Coronary artery (tissue), 2 donors: ENCODE measurements around the gene TMEM126A.
"Not testable (repeated sequence)": the region's sequence is repeated elsewhere in the genome, so short reads cannot be mapped to it uniquely, and the experiment has no call there.

ENCODE experiments used
- DNase-seq: peaks from one replicate; pipeline ENCODE4 v3.0.0-alpha.2; 2017; ENCODE audit warnings: low spot score
- H3K27ac ChIP-seq, 2 donors: fragments of 200-600 bp; sonication (generic); one replicate each; pipeline ENCODE4 v1.5.1; 2016 to 2019
- H3K4me3 ChIP-seq: fragments of 200-600 bp; sonication (generic); 2 replicates; pipeline ENCODE4 v1.5.1; 2016; ENCODE audit warnings: mild to moderate bottlenecking, moderate library complexity
- TF ChIP-seq, protein P1 (sequence below): fragments of 200-600 bp; sonication (generic); IDR thresholded peaks from one replicate; pipeline ENCODE4 v1.5.1; 2019; ENCODE audit warnings: antibody characterized with exemption

Gene TMEM126A

DNA sequence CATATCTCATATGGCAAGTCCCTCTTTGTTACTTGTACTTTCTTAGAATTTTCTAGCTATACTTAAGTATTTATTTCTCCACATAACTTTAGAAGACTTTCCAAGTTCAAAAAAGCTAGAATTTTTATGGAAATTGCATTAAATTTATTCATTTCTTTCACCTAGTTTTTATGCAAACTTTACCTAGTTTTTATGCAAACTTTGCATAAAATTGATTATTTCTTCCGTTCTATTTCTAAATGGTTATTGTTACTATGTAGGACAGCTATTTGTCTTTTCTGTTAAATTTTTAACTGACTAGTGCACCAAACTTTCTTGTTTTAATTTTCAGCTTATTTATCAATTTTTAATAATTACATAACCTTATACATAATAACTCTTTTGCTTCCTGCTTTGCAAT is 20.4 kb downstream of the TMEM126A start:
- DNase-seq, result no peak
- no peak overlapping the region for H3K27ac ChIP-seq
- H3K4me3 ChIP-seq, result no peak overlapping the region
- TF ChIP-seq, protein P1, sequence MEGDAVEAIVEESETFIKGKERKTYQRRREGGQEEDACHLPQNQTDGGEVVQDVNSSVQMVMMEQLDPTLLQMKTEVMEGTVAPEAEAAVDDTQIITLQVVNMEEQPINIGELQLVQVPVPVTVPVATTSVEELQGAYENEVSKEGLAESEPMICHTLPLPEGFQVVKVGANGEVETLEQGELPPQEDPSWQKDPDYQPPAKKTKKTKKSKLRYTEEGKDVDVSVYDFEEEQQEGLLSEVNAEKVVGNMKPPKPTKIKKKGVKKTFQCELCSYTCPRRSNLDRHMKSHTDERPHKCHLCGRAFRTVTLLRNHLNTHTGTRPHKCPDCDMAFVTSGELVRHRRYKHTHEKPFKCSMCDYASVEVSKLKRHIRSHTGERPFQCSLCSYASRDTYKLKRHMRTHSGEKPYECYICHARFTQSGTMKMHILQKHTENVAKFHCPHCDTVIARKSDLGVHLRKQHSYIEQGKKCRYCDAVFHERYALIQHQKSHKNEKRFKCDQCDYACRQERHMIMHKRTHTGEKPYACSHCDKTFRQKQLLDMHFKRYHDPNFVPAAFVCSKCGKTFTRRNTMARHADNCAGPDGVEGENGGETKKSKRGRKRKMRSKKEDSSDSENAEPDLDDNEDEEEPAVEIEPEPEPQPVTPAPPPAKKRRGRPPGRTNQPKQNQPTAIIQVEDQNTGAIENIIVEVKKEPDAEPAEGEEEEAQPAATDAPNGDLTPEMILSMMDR, result no peak

DNA sequence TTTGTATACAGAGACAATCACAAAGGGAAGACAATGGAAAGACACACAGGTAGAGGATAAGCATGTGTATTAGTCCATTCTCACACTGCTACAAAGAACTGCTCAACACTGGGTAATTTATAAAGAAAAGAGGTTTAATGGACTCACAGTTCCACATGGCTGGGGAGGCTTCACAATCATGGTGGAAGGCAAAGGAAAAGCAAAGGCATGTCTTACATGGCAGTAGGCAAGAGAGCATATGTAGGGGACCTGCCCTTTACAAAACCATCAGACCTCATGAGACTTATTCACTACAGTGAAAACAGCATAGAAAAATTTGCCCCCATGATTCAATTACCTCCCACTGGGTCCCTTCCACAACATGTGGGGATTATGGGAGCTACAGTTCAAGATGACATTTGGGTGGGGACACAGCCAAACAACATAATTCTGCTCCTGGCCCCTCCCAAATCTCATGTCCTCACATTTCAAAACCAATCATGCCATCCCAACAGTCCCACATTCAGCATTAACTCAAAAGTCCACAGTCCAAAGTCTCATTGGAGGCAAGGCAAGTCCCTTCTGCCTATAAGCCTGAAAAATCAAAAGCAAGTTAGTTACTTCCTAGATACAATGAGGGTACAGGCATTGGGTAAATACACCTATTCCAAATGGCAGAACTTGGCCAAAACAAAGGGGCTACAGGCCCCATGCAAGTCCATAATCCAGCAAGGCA is 23.3 kb downstream of the TMEM126A start:
- not testable (repeated sequence) for H3K27ac ChIP-seq, H3K4me3 ChIP-seq, DNase-seq

DNA sequence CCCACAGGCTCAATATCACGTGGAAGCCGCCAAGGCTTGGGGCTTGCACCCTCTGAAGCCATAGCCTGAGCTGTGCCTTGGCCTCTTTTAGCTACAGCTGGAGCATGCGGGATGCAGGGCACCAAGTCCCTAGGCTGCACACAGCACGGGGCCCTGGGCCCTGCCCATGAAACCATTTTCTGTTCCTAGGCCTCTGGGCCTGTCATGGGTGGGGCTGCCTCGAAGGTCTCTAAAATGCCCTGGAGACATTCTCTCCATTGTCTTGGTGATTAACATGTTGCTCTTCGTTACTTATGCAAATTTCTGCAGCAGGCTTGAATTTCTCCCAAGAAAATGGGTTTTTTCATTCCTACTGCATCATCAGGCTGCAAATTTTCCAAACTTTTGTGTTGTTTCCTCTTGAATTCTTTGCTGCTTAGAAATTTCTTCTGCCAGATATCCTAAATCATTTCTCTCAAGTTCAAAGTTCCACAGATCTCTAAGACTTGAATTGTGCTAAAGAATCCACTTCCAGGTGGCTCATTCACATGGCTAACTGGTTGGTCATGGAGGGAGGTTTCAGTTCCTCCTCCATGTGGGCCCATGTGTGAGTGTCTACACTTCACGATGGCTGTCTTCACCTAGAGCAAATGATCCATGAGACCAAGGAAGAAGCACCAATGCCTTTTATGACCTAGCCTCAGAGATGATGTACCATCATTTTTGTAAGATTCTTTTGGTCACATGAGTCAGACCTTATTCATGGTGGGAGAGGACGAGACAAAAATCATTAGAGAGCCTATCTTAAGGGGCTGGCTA is 24.5 kb downstream of the TMEM126A start:
- no peak overlapping the region for H3K4me3 ChIP-seq
- TF ChIP-seq, protein P1, result no peak
- H3K27ac ChIP-seq, result no peak overlapping the region
- no peak for DNase-seq

DNA sequence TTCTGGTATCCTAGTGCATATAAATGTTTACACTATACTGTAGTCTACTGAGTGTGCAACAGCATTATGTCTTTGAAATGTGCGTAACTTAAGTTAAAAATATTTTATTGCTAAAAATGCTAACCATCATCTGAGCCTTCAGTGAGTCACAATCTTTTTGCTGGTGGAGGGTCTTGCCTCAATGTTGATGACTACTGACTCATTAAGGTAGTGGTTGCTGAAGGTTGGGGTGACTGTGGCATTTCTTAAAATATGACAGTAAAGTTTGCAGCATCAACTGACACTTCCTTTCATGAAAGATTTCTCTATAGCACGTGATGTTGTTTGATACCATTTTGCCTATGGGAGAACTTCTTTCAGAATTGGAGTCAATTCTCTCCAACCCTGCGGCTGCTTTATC is 25.6 kb downstream of the TMEM126A start:
- H3K27ac ChIP-seq, result no peak overlapping the region
- H3K4me3 ChIP-seq, result no peak overlapping the region
- TF ChIP-seq, protein P1, result no peak
- DNase-seq, result no peak

DNA sequence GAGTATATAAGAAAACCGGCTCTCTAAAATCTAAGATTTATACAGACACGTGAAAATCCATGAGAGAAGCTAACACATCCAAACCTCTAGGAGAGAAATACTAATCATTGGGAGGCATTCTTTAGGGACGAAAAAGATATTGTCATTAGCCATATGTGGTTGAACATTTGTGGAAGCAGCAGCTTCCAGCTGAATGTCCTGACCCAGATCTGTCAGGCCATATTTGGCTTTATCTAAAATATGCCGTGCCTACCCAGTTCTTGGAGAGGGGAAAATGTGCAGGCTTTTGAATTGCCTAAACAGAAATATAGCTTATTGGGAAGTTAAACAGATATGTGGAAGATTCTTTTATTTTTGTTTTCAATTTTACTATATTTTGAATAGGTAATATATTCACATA is 31.8 kb downstream of the TMEM126A start:
- TF ChIP-seq, protein P1, result no peak
- DNase-seq, result no peak

DNA sequence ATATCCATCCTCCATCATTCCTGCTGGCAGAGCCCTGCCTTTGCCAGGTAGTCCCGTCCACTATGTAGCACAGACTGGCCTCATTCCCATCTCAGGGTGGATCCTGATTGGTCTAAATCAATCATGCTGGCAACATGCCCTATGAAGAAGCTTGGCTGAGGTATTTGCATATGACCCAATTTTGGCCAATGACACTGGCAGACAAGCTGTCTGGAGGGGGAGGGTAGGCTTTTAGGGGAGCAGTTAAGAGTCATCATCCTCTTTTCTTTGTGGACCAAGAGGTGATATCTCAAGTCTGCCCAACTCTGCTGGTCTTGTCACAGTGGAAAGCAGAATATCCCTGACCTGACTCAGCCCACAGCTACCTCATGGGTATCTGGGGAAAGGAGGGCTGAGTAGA is 33.1 kb downstream of the TMEM126A start:
- no peak overlapping the region for H3K27ac ChIP-seq
- no peak for DNase-seq
- TF ChIP-seq, protein P1, result no peak

More for the DNA sequence above, 31.8 kb downstream of the TMEM126A start:
- Histone ChIP-seq H3K4me3 (no peak overlapping the region), H3K27ac (no peak overlapping the region)

DNA sequence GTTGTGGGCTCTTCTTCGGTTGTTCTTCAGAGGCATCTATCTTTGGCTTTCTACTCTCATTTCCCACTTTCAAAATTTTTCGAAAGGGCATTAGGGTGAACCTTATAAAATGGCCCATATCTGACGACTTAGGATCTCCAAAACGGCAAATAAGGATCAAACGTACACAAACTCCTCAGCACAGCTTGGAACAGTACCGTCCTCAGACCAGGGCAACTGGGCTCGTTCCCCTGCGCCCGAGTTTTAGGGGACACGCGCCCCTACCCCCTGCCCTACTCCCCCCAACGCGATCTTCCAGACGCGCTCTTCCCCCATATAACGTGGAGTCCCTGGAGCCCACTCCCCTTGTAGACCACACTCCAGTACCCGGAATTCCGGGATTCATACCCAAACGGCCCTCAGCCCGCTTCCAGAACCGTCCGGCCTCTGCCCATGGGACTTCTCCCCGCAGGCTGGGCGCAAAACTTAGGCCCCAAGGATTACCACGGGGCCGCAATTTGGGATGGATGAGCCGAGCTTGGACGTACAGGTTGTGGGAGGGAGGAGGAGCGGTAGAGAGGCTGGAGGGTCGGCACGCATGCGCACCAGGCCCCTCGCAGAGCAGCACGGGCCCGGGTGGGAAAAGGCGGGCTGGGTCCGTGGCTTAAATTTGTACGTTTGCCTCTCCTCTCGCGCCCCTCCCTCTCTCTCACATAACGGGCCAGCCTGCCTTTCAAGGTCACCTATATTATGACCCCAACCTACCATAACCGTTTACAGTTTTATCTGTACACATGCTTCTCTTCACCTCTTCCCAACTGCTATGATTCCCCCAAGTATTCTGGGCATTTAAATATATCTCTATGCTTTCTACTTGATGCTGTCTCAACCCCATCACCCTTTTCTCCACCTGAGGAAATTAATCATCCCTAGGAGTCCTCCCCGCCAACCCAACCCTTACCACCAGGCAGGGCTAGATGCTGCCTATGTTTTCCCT is 34.9 kb downstream of the TMEM126A start:
- Histone ChIP-seq H3K4me3 (peak overlapping the region; percentile 74), H3K27ac (peak overlapping the region; percentile 23 to 35)
- TF ChIP-seq, protein P1, result no peak
- DNase-seq, result no peak

More for the DNA sequence above, 33.1 kb downstream of the TMEM126A start:
- H3K4me3 ChIP-seq, result no peak overlapping the region
